HepG2 (cell line): Measurements from ENCODE around the gene SIRT7. TPM values are rescaled to one million over a fixed set of nuclear protein-coding genes. Genes with fewer than 3 reads are reported as not detected.

Experiments used
- BRD4 ChIP-seq: sonication (generic); formaldehyde crosslinking; IDR thresholded peaks from 2 replicates; pipeline ENCODE4 v1.4.0; 2020; ENCODE audit warnings: missing genetic modification reagents
- CC2D1A ChIP-seq: sonication (generic); formaldehyde crosslinking; IDR thresholded peaks from 2 replicates; pipeline ENCODE4 v1.8.1; 2023; ENCODE audit warnings: mild to moderate bottlenecking, missing genetic modification reagents
- CCAR2 ChIP-seq: fragments of 200-400 bp; formaldehyde crosslinking; optimal IDR thresholded peaks from 2 replicates; pipeline ENCODE3; 2018; ENCODE audit warnings: low read depth, mild to moderate bottlenecking, low read length, moderate library complexity
- JUN ChIP-seq: sonication (generic); formaldehyde crosslinking; IDR thresholded peaks from 2 replicates; pipeline ENCODE4 v1.4.0; 2020; ENCODE audit warnings: mild to moderate bottlenecking, missing genetic modification reagents
- NCOA5 ChIP-seq: sonication (generic); formaldehyde crosslinking; IDR thresholded peaks from 2 replicates; pipeline ENCODE4 v1.4.0; 2020; ENCODE audit warnings: missing genetic modification reagents
- RFX5 ChIP-seq: IDR thresholded peaks from 2 replicates; pipeline ENCODE4 v1.6.1; 2011; ENCODE audit warnings: low read depth, low read length, improper control_type of control experiment
- RXRB ChIP-seq: IDR thresholded peaks from 2 replicates; pipeline ENCODE4 v1.6.1; 2016; ENCODE audit warnings: borderline replicate concordance, missing genetic modification reagents, missing compliant biosample characterization
- ZFY ChIP-seq: sonication (generic); formaldehyde crosslinking; IDR thresholded peaks from 2 replicates; pipeline ENCODE4 v1.4.0; 2020; ENCODE audit warnings: missing genetic modification reagents
- ZNF282 ChIP-seq: fragments of 450-650 bp; IDR thresholded peaks from 2 replicates; pipeline ENCODE4 v1.6.1; 2018; ENCODE audit not compliant: partially characterized antibody
- ZNF329 ChIP-seq: sonication (generic); formaldehyde crosslinking; IDR thresholded peaks from 2 replicates; pipeline ENCODE4 v1.9.0; 2021; ENCODE audit warnings: low read depth, mild to moderate bottlenecking, missing genetic modification reagents
- ZNF34 ChIP-seq: sonication (generic); formaldehyde crosslinking; IDR thresholded peaks from 2 replicates; pipeline ENCODE4 v1.4.0; 2020; ENCODE audit warnings: mild to moderate bottlenecking, missing genetic modification reagents, borderline replicate concordance
- polyA plus RNA-seq, 8 experiments: library from polyadenylated mRNA; depleted of rRNA in 3 of 8; stranded (reverse) in 7 of 8; unstranded in 1 of 8; fragments of >200 nt; fragmentation: Illumina TruSeq in 4 of 8; extraction: Trizol in 4 of 8; gene quantifications; 2 replicates each; pipeline versions ENCODE4 v1.2.1 to v1.2.3, GENCODE V29; 2011 to 2016; ENCODE audit warnings: low read depth in 4 of 8, missing spikeins in 1 of 8, mixed read lengths in 1 of 8; ENCODE audit not compliant: insufficient read depth in 1 of 8
- total RNA-seq, 5 experiments: library from RNA; depleted of rRNA; stranded (reverse); fragments of >200 nt; fragmentation: Illumina TruSeq; extraction: Trizol; gene quantifications; 2 replicates each; pipeline ENCODE4 v1.2.3, GENCODE V29; 2016; ENCODE audit warnings: low read depth in 1 of 5
- TF ChIP-seq, protein P1 (sequence below): sonication (generic); formaldehyde crosslinking; IDR thresholded peaks from 2 replicates; pipeline ENCODE4 v1.4.0; 2020; ENCODE audit warnings: missing genetic modification reagents
- TF ChIP-seq, protein P2 (sequence below): sonication (generic); formaldehyde crosslinking; IDR thresholded peaks from 2 replicates; pipeline ENCODE4 v1.4.0; 2020; ENCODE audit warnings: mild to moderate bottlenecking, missing genetic modification reagents
- TF ChIP-seq, protein P3 (sequence below): sonication (generic); formaldehyde crosslinking; IDR thresholded peaks from 2 replicates; pipeline ENCODE4 v1.4.0; 2020; ENCODE audit warnings: missing genetic modification reagents
- TF ChIP-seq, protein P4 (sequence below): sonication (generic); formaldehyde crosslinking; IDR thresholded peaks from 2 replicates; pipeline ENCODE4 v1.9.0; 2021; ENCODE audit warnings: missing genetic modification reagents, mild to moderate bottlenecking, borderline replicate concordance

Gene SIRT7
- total and polyA plus RNA-seq, 2 of the 13 experiments (the other 11 are each of a cell fraction or from before 2014, with no cell fraction given), result 8.3 to 24.8 TPM

DNA sequence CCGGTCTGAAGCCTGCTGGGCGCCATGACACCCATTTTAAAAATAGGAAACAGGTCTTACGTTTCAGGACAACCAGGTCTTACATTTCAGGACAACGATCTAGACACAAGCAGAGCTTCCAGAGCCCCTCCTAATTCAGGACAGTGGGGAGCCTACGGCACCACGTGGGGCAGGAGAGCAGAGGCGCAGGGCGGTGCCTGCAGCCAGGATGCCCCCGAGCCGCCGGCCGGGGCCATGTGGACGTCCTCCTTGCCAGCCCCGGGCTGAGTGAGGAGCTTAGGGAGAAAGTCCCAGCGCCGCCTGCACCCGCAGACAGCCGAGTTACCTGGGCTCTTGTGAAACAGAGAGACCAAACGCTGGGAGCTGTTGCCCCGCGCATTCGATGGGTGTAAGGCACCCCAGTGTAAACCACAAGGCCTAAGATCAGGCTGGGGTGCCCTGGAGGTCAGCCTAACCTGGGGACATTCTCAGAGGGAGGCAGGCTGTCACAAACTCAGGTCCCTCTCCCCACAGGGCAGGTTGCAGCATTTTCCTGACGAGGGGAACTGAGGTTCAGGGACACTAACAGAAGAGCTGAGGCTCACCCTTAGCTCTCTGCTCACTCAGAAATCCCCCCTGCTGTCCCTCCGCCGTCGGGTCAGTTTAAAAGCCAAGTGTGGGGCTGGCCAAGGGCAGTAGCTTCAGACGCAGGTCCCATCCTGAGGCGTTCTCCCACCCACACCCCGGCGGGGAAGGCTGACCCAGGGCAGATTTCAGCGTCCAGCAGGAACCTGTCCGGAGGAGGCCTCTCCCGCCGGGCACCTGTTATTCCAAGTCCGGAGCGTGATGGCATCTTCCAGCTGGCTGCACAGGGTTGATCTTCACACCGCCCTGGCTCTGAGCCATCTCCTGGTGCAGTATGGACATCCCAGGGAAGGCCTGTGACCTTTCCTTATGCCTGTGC, 44.8 kb upstream of the SIRT7 start (continued):
- TF ChIP-seq, protein P1, sequence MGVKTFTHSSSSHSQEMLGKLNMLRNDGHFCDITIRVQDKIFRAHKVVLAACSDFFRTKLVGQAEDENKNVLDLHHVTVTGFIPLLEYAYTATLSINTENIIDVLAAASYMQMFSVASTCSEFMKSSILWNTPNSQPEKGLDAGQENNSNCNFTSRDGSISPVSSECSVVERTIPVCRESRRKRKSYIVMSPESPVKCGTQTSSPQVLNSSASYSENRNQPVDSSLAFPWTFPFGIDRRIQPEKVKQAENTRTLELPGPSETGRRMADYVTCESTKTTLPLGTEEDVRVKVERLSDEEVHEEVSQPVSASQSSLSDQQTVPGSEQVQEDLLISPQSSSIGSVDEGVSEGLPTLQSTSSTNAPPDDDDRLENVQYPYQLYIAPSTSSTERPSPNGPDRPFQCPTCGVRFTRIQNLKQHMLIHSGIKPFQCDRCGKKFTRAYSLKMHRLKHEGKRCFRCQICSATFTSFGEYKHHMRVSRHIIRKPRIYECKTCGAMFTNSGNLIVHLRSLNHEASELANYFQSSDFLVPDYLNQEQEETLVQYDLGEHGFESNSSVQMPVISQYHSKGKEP (CRISPR knock-in tag), result no peak
- TF ChIP-seq NCOA5 (CRISPR knock-in tag) (0 out of 2 replicates have a peak, but pooled peaks have one; percentile 30), RFX5 (no peak), CC2D1A (CRISPR knock-in tag) (no peak), ZNF329 (CRISPR knock-in tag) (0 out of 2 replicates have a peak, but pooled peaks have one; percentile 39), CCAR2 (no peak), ZNF282 (no peak), JUN (CRISPR knock-in tag) (no peak), RXRB (CRISPR knock-in tag) (0 out of 2 replicates have a peak, but pooled peaks have one; percentile 19), BRD4 (CRISPR knock-in tag) (no peak), ZFY (CRISPR knock-in tag) (no peak), ZNF34 (0 out of 2 replicates have a peak, but pooled peaks have one; percentile 27)
- TF ChIP-seq, protein P2, sequence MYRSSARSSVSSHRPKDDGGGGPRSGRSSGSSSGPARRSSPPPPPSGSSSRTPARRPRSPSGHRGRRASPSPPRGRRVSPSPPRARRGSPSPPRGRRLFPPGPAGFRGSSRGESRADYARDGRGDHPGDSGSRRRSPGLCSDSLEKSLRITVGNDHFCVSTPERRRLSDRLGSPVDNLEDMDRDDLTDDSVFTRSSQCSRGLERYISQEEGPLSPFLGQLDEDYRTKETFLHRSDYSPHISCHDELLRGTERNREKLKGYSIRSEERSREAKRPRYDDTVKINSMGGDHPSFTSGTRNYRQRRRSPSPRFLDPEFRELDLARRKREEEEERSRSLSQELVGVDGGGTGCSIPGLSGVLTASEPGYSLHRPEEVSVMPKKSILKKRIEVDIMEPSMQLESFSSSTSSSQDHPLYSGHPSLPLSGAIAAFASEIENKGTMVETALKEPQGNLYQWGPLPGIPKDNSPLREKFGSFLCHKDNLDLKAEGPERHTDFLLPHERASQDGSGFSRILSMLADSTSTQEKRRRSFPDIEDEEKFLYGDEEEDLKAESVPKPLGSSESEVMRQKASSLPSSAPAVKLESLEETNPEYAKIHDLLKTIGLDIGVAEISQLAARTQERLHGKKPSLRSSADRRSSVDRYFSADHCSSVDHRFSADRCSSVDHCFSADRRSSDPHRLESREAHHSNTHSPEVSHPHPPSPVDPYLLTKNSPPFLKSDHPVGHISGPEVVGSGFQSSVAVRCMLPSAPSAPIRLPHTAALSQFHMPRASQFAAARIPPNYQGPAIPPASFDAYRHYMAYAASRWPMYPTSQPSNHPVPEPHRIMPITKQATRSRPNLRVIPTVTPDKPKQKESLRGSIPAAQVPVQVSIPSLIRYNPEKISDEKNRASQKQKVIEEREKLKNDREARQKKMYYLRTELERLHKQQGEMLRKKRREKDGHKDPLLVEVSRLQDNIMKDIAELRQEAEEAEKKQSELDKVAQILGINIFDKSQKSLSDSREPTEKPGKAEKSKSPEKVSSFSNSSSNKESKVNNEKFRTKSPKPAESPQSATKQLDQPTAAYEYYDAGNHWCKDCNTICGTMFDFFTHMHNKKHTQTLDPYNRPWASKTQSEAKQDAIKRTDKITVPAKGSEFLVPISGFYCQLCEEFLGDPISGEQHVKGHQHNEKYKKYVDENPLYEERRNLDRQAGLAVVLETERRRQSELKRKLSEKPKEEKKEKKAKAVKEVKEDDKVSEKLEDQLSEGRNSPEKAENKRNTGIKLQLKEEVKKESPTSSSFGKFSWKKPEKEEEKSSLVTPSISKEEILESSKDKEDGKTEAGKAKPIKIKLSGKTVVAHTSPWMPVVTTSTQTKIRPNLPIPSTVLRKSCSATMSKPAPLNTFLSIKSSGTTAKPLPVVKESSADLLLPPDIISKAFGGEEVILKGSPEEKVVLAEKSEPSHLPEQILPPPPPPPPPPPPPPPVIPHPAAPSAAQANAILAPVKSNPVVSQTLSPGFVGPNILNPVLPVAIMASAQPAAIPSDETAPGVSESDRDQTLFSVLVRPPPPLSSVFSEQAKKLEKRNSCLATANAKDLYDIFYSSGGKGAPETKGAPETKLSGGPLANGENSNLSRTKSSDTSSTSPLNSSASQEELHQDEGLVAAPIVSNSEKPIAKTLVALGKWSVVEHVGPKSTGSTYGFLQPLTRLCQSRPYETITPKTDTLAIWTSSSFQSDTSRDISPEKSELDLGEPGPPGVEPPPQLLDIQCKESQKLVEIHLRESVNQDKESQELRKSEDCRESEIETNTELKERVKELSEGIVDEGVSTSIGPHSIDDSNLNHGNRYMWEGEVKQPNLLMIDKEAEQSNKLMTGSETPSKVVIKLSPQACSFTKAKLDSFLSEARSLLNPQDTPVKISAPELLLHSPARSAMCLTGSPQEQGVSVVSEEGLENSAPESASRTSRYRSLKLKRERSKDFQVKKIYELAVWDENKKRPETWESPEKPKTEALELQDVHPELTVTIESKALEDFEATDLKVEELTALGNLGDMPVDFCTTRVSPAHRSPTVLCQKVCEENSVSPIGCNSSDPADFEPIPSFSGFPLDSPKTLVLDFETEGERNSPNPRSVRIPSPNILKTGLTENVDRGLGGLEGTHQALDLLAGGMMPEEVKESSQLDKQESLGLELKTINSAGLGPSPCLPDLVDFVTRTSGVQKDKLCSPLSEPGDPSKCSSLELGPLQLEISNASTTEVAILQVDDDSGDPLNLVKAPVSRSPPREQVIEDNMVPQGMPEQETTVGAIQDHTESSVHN (CRISPR knock-in tag), result no peak; the same call in 1 of the 2 replicates
- TF ChIP-seq, protein P3, sequence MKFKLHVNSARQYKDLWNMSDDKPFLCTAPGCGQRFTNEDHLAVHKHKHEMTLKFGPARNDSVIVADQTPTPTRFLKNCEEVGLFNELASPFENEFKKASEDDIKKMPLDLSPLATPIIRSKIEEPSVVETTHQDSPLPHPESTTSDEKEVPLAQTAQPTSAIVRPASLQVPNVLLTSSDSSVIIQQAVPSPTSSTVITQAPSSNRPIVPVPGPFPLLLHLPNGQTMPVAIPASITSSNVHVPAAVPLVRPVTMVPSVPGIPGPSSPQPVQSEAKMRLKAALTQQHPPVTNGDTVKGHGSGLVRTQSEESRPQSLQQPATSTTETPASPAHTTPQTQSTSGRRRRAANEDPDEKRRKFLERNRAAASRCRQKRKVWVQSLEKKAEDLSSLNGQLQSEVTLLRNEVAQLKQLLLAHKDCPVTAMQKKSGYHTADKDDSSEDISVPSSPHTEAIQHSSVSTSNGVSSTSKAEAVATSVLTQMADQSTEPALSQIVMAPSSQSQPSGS, result peak; percentile 12; the same call in 1 of the 2 replicates
- TF ChIP-seq, protein P4, sequence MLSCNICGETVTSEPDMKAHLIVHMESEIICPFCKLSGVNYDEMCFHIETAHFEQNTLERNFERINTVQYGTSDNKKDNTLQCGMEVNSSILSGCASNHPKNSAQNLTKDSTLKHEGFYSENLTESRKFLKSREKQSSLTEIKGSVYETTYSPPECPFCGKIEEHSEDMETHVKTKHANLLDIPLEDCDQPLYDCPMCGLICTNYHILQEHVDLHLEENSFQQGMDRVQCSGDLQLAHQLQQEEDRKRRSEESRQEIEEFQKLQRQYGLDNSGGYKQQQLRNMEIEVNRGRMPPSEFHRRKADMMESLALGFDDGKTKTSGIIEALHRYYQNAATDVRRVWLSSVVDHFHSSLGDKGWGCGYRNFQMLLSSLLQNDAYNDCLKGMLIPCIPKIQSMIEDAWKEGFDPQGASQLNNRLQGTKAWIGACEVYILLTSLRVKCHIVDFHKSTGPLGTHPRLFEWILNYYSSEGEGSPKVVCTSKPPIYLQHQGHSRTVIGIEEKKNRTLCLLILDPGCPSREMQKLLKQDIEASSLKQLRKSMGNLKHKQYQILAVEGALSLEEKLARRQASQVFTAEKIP (CRISPR knock-in tag), result no peak
